Hepatocyte (in vitro differentiated cells): ENCODE data around the gene ACSBG1.

Source experiments
- EZH2 ChIP-seq: fragments of 200-600 bp; sonication (generic); IDR thresholded peaks from 2 replicates; pipeline ENCODE4 v1.6.1; 2016; ENCODE audit warnings: antibody characterized with exemption, mild to moderate bottlenecking, borderline replicate concordance
- TF ChIP-seq, protein P1 (sequence below): fragments of 200-600 bp; sonication (generic); IDR thresholded peaks from 2 replicates; pipeline ENCODE4 v1.5.1; 2016; ENCODE audit warnings: antibody characterized with exemption, mild to moderate bottlenecking; ENCODE audit not compliant: poor library complexity

DNA sequence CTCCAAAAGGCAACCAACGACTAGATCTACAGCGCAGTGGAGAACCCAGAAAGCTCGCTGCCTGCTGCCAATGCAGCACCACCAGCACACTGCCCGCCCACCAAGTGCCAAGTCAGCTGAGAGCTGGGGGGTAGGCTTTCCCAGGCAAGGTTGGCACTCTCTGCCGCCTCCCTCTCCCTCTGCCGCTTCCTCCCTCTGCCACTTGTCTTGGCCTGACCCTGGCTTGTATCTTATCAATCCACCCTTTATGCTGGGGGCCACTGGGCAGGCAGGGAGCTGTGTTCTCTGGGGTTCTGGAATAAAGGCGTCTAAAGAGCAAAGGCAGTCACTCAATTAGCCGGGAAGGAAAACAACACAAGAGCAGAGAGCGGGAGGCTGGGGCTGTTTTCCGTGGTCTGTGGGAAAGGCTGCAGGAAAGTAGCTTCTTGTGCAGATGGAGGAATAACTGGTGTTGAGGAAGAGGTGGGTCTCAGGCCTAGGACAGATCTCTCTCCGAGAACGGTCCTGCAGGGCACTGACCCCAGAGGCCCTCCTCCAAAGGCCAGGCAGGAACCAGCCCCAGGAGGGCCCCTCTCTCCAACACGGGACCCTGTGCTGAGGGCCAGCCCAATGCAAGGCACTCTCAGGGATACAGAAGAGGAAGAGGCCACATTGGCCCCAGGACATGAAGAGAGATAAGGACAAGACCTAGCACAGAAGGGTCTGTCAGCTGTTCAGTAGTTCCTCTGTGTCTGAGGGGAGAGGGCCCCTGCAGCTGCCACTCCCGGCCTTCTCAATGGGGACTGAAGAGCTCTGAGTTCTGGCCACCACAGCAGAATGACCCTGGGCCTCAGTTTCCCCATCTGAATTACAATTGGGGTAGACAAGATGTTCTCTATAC, 30.8 kb downstream of the ACSBG1 start:
- TF ChIP-seq, protein P1, sequence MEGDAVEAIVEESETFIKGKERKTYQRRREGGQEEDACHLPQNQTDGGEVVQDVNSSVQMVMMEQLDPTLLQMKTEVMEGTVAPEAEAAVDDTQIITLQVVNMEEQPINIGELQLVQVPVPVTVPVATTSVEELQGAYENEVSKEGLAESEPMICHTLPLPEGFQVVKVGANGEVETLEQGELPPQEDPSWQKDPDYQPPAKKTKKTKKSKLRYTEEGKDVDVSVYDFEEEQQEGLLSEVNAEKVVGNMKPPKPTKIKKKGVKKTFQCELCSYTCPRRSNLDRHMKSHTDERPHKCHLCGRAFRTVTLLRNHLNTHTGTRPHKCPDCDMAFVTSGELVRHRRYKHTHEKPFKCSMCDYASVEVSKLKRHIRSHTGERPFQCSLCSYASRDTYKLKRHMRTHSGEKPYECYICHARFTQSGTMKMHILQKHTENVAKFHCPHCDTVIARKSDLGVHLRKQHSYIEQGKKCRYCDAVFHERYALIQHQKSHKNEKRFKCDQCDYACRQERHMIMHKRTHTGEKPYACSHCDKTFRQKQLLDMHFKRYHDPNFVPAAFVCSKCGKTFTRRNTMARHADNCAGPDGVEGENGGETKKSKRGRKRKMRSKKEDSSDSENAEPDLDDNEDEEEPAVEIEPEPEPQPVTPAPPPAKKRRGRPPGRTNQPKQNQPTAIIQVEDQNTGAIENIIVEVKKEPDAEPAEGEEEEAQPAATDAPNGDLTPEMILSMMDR = no peak
- TF ChIP-seq EZH2 = no peak
